Activated CD4-positive, alpha-beta memory T cell treated with anti-CD3 and anti-CD28 coated beads, Interleukin-2, amount 10 ng/mL, durations not matched to agents 7 days and 5 days (primary cell): Measurements from ENCODE around the gene SLC2A11. TPM values are rescaled to one million over a fixed set of nuclear protein-coding genes. Genes with fewer than 3 reads are reported as not detected.

ENCODE experiments used
- CTCF ChIA-PET: fragments of 350-600 bp; sonication (Branson Sonifier 250); formaldehyde crosslinking; loops from one replicate; lab custom pipeline; 2021; ENCODE audit warnings: antibody characterized with exemption, inconsistent platforms; lab: Charles Lee
- POLR2A ChIA-PET: fragments of 350-600 bp; sonication (Branson Sonifier 250); formaldehyde crosslinking; loops from one replicate; lab custom pipeline; 2021; ENCODE audit warnings: antibody characterized with exemption; lab: Charles Lee
- DNase-seq: peaks from one replicate; pipeline ENCODE4 v3.0.0-alpha.2; 2020
- H3K27ac Mint-ChIP-seq: one replicate; pipeline ENCODE4 v1.8.0; 2021; ENCODE audit warnings: mild to moderate bottlenecking, mixed read lengths
- H3K27me3 Mint-ChIP-seq: one replicate; pipeline ENCODE4 v1.8.0; 2021; ENCODE audit warnings: mixed read lengths
- H3K36me3 Mint-ChIP-seq: one replicate; pipeline ENCODE4 v1.8.0; 2021; ENCODE audit warnings: low read depth, mixed read lengths
- H3K4me1 Mint-ChIP-seq: one replicate; pipeline ENCODE4 v1.8.0; 2021; ENCODE audit warnings: mixed read lengths
- H3K4me3 Mint-ChIP-seq: one replicate; pipeline ENCODE4 v1.8.0; 2021; ENCODE audit warnings: mild to moderate bottlenecking, mixed read lengths
- H3K9me3 Mint-ChIP-seq: one replicate; pipeline ENCODE4 v1.8.0; 2021; ENCODE audit warnings: mixed read lengths
- total RNA-seq, 2 experiments: library from RNA; stranded (reverse); gene quantifications; one replicate each; pipeline ENCODE4 v1.2.3, GENCODE V29; 2021

Gene SLC2A11
- total RNA-seq, 2 experiments from 2014 or later: 6.5 TPM

GRCh38 chr22:23926561-23926960, 68.9 kb downstream of the SLC2A11 start:
- CTCF ChIA-PET: no interaction called here
- peaks cover 10% of the 10 kb centered on the region for H3K4me1 Mint-ChIP-seq
- peaks cover 62% of the 10 kb centered on the region for H3K36me3 Mint-ChIP-seq
- POLR2A ChIA-PET: interaction anchor here (0.8 kb wide), 1 partner anchor 13 kb away, joined by 3 read pairs; no protein-coding TSS in a partner anchor
- H3K27me3 Mint-ChIP-seq: no peaks in the 10 kb centered on the region
- H3K9me3 Mint-ChIP-seq: peaks cover 17% of the 10 kb centered on the region
- H3K4me3 Mint-ChIP-seq: no peak overlapping the region
- DNase-seq: no peak
- no peak overlapping the region for H3K27ac Mint-ChIP-seq

Other genes starting within 250 kb of the SLC2A11 start
- under 1 TPM; 0.38 to 0.48 TPM for gene DRICH1, start 225.6 kb upstream of the SLC2A11 start, total RNA-seq
- 10 to 100 TPM; 26.9 to 28.8 TPM for gene RGL4, start 166.9 kb upstream of the SLC2A11 start, total RNA-seq
- gene ZNF70, start 106.8 kb upstream of the SLC2A11 start, total RNA-seq: 1 to 10 TPM; 1.6 to 1.8 TPM
- not detected for gene VPREB3, start 103.5 kb upstream of the SLC2A11 start, total RNA-seq
- gene C22orf15, start 94.9 kb upstream of the SLC2A11 start, total RNA-seq: 1 to 10 TPM in 1 of 2 experiments, under 1 TPM in 1; 0.60 to 1.1 TPM
- 10 to 100 TPM; 62.4 to 63.2 TPM for gene CHCHD10, start 89.9 kb upstream of the SLC2A11 start, total RNA-seq
- under 1 TPM; 0.20 to 0.28 TPM for gene MMP11, start 85.0 kb upstream of the SLC2A11 start, total RNA-seq
- 10 to 100 TPM; 65.6 to 66.9 TPM for gene SMARCB1, start 70.9 kb upstream of the SLC2A11 start, total RNA-seq
- gene DERL3, start 18.9 kb upstream of the SLC2A11 start, total RNA-seq: 1 to 10 TPM; 7.8 to 8.3 TPM
- 100 to 1,000 TPM; 836 to 882 TPM for gene MIF, start 36.5 kb downstream of the SLC2A11 start, total RNA-seq
- not detected for gene GSTT2B, start 103.3 kb downstream of the SLC2A11 start, total RNA-seq
- gene DDTL, start 109.0 kb downstream of the SLC2A11 start, total RNA-seq: 1 to 10 TPM; 2.2 to 2.3 TPM
- 100 to 1,000 TPM; 116 to 119 TPM for gene DDT, start 116.6 kb downstream of the SLC2A11 start, total RNA-seq
- not detected for gene GSTT2, start 122.3 kb downstream of the SLC2A11 start, total RNA-seq
- not detected for gene GSTT4, start 147.6 kb downstream of the SLC2A11 start, total RNA-seq
- 100 to 1,000 TPM; 100 to 102 TPM for gene CABIN1, start 153.4 kb downstream of the SLC2A11 start, total RNA-seq